GM18526 (cell line): ENCODE data around the gene PODXL2.

ENCODE experiments used
- POLR2A ChIP-seq: IDR thresholded peaks from 3 replicates; pipeline ENCODE4 v1.6.1; 2011; ENCODE audit not compliant: insufficient read length; ENCODE audit errors: extremely low read depth

PODXL2 gene

DNA sequence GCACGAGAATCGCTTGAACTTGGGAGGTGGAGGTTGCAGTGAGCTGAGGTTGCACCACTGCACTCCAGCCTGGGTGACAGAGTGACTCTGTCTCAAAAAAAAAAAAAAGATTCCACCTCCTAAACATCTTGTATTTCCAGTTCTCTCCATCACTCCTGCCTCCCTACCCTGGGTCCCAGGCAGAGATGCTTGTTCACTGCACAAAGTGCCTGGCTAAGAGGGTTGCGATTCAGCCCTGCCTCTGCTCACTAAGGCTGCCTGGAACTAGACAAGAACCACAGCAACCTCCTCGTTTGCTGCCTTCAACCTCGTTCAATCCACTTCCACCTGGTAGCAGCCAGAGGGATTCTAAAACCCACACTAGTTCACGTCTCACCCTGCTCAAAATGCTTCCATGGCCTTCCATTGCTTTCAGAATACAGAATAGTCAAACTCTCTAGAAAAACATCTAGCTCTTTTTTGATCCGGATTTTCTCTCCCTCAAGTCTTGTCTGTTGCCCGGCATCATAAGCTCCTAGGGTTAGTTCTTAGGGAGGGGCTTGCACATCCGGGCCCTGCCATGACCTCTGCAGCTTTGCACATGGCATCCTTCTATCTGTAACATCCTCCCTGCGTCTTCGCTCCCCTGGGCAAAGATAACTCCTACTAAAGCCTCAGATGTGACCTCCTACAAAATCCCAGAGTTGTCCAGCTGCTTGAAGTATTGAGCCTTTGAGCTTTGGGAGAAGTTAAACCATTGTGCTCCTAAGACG, 31.8 kb upstream of the PODXL2 start:
- TF ChIP-seq POLR2A, result no peak

DNA sequence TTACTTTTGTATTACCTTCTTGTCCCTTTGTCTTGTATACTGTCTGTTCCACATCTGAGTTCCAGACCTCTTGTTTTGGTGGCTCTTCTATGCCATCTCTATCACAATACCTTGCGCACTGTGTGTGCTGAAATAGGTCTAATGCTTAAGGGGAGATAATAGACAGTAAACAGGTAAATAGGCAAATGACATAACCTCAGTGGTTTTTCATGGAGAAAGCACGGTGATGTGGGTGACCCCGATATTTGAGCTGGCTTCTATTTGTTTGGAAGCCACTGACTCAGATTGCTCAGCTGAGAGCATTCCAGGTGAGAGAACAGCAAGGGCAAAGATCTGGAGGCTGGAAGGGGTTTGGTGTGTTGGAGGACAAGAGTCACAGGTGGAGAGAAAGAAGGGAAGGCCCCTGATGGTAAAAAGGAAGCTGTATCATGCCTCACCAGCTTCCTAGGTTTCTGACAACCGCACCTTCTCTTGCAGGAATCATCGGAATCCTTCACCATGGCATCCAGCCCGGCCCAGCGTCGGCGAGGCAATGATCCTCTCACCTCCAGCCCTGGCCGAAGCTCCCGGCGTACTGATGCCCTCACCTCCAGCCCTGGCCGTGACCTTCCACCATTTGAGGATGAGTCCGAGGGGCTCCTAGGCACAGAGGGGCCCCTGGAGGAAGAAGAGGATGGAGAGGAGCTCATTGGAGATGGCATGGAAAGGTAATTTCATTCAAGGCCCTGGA, 30.0 kb upstream of the PODXL2 start:
- TF ChIP-seq POLR2A, result no peak

DNA sequence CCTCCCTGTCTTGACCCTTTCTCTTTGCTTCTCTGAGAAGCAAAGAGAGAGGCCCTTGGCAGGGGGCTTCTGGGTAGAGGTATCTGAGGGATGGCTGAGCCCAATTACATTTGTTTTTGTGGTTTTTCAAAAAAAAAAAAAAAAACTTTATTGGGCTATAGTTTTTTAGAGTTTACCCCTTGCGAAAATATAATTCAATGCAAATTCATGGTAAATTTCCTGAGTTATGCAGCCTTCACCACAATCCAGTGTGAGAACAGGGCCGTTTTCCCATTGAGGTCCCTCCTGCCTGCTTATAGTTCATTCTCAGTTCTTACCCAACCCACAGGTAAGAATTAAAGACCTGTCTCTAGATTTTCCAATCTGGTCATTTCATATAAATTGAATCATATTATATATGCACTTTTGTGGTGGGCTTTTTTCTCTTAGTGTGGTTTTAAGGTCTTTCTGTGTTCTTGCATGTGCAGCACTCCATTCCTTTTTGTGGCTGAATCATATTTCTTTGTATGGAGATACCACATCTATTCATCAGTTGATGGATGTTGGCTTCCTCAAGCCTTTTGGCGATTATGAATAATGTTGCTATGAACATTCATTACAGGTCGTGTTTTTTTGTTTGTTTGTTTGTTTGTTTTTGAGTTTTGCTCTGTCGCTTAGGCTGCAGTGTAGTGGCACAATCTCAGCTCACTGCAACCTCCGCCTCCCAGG, 28.1 kb upstream of the PODXL2 start:
- no peak for TF ChIP-seq POLR2A

DNA sequence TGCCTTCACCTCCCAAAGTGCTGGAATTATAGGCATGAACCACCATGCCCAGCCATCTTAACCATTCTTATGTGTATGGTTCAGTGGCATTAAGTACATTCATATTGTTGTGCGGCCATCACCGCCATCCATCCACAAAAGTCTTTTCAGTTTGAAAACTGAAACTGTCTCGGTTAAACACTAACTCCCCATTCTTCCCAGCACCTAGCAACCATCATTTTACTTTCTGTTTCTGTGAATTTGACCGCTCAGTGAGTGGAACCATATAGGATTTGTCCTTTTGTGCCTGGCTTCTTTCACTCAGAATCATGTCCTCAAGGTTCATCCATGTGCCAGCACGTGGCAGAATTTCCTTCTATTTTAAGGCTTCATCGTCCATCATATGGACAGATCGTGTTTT, 24.9 kb upstream of the PODXL2 start:
- no peak for TF ChIP-seq POLR2A

DNA sequence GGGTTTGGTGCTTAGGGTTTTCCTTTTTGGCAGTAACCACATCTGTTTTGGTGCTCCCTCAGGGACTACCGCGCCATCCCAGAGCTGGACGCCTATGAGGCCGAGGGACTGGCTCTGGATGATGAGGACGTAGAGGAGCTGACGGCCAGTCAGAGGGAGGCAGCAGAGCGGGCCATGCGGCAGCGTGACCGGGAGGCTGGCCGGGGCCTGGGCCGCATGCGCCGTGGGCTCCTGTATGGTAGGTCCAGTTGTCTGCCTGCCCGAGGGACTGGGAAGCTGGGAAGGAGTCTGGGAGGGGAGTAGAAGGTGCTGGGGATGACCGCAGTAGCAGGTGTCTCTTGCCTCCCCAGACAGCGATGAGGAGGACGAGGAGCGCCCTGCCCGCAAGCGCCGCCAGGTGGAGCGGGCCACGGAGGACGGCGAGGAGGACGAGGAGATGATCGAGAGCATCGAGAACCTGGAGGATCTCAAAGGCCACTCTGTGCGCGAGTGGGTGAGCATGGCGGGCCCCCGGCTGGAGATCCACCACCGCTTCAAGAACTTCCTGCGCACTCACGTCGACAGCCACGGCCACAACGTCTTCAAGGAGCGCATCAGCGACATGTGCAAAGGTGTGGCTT, 24.3 kb upstream of the PODXL2 start:
- no peak for TF ChIP-seq POLR2A

DNA sequence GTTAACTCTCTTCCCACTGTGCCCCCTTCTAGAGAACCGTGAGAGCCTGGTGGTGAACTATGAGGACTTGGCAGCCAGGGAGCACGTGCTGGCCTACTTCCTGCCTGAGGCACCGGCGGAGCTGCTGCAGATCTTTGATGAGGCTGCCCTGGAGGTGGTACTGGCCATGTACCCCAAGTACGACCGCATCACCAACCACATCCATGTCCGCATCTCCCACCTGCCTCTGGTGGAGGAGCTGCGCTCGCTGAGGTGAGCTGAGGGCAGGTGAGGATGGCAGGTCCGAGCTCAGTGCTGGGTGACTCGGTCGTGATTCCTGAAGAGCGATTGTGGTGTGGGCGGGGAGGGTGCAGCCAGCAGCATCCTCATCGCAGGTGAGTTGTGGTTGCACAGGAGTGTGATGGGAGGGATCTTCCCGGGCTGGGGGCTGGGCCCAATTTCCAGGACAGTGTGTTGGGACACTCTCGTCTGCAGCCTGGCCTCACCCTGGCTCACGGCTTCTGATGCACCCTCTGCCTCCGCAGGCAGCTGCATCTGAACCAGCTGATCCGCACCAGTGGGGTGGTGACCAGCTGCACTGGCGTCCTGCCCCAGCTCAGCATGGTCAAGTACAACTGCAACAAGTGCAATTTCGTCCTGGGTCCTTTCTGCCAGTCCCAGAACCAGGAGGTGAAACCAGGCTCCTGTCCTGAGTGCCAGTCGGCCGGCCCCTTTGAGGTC, 22.7 kb upstream of the PODXL2 start:
- TF ChIP-seq POLR2A, result no peak

DNA sequence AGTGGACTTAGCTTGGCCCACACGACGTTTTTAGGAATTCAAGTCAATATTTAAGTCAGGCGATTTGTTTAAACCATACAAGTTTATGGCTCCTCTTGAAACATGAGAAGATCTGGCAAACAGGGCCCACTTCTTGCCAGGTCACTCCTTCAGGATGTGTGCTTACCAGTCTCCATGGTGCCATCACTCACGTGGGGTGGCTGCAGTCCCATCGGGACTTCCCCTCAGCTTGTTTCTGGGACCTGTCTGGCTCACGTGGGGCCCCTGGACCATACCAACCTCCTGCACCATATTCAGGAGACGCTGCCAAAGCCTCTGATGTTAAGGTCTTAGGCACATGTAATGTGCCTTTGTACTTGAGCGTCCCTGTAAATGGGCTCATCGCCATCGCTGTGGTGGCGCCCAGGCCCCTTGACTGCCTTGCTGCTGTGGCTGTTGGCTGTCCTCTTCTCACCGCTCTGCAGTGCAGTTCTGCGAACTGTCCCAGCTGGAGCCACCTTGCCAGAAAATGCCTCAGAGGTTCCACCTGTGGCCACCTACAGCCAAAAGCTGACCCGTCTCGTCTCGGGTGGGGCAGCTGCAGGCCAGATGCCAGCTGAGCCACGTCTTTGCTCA, 21.9 kb upstream of the PODXL2 start:
- no peak for TF ChIP-seq POLR2A

DNA sequence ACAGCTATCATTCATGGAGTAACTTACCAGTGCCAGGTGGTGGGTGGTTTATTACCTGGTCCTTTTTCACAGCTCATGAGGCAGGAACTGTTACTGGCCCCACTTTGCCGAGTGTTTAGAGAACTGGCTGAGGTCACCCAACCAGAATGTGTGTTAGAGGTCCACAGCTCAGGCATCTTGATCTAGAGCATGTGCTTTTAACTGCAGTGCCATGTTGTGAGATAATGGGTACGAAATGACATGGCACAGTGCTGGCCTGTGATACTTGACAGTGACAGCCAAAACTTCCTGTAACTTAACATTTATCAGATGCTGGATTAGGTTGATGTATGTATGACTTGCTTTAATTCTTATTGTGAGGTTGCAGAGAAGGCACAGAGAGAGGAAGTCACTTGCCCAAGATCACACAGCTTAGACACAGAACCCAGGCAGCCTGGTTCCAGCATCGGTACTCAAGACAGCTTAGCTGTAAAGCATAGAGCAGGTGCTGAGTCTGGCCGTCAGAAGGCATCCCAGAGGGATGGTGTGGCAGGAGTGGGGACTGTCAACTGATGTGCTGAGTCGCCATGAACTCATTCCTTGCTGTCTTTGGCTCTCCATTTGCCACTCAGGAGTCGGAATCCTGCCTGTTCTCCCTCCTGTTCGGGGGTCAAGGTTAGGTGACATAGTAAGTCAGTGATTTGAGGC, 21.2 kb upstream of the PODXL2 start:
- no peak for TF ChIP-seq POLR2A

DNA sequence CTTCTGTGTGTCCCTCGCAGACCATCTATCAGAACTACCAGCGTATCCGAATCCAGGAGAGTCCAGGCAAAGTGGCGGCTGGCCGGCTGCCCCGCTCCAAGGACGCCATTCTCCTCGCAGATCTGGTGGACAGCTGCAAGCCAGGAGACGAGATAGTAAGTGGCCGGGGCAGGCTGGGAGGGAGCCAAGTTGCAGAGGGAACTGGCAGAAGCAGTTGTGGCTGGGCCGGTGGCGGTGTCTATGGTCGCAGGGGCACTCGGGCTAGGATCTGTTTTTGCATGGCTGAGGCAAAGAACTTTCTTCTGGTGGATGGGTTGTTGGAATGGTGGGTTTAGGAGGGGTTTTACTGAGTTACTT, 20.6 kb upstream of the PODXL2 start:
- TF ChIP-seq POLR2A, result no peak

DNA sequence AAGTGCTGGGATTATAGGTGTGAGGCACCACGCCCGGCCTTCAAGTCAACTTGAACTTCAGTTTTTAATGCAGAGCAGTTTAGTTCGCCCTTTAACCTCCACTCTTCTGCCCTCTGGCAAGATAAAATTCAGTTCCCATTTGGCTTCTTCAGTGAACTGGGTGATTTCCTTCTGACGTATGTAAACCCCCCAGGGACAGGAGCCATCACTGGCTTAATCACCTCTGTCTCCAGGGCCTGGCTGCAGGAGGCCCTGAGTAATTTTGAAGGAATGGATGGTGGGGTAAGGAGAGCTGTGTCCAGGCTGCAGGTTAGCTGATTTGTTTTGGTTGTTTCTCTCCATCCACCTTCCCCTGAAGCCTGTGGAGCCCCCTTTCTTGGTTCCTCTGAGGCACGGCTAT, 18.9 kb upstream of the PODXL2 start:
- TF ChIP-seq POLR2A, result no peak

DNA sequence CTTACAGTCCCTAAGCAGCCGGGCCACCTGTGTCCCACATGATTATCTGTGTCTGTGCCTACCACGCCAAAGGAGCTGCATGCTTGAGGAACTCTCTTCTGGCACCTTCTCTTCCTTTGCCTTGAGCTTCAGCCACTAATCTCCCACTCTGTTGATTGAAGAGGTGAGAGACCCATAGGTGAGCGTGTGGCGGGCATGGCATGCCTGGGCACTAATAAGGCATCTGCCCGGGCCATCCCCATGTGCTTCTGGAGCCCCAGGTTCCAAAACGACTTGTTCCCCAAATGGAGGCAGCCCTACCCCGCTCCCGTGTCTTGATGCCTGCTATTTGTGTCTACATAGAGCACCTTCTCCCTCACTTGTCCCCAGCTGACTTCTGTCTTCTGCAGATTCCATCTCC, 17.7 kb upstream of the PODXL2 start:
- TF ChIP-seq POLR2A, result no peak

DNA sequence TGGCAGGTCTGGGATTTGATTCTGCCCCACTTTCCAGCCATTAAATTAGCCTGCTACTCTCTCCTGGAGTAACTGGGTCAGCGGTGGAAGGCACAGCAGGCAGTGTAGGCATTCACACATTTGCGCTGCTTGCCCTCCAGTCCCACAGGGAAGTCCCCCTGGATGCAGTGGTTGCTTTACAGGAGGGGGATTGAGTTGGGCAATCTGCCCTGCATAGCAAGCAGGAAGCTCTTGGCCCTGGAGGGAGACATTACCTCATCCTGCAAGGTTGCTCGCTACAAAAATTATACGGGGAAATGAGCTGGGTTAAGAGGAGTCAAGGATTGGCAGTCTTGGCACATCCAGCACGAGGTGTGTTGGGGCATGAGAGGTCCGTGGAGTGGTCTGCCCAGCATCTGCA, 16.0 kb upstream of the PODXL2 start:
- TF ChIP-seq POLR2A, result no peak

DNA sequence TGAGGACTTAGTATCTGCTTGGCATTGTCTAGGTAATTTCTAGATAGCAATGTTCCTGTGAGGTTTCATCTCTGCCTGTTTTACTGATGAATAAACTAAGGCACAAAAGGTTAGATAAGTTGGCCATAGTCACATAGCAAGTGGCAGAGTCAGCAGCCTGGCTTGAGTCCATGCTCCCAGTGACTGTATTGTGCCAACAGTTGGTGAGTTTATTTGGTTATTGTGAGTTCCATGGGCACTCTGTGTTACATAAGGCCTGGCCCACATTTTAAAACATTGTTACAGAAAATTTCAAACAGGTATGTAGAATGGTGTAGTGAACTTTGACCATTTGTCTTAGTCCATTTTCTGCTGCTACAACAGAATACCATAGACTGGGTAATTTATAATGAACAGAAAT, 15.6 kb upstream of the PODXL2 start:
- no peak for TF ChIP-seq POLR2A

DNA sequence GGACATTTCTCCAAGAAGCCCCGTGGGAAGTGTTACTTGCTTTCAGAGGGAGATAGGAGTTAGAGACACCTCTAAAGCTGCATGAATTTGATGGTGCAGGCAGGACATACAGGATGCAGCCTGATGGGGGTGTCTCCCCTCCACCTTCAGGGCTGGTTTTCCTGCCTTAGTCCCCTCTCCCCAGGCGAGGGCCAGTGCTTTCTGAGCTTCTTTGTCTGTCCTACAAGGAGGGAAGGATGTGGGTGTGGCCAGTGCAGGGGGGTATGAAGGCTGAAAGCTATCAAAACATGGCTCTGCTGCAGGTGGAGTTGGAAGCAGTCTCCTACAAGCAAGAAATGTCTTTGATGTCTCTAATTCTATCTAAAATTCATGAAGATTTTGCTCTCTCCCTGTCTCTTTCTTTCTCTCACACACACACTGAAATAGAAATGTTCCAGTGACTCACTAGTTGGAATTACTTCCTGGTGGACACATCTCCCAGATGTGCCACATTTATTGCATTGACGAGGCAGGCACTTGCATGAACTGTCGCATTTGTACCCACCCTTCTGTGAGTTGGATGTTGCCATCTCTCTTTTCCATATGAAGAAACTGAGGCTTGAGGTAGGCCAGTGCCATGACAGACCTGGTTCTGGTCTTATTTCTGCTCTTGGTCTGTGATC, 13.9 kb upstream of the PODXL2 start:
- TF ChIP-seq POLR2A, result no peak
